NCI-H345 (cell line): ENCODE results near the gene TGM1.
"Not testable (repeated sequence)": the region's sequence is repeated elsewhere in the genome, so short reads cannot be mapped to it uniquely, and the experiment has no call there.

Experiments used
- DNase-seq: peaks from one replicate; lab custom pipeline; 2025; lab: John Stamatoyannopoulos, UW

TGM1 gene

DNA sequence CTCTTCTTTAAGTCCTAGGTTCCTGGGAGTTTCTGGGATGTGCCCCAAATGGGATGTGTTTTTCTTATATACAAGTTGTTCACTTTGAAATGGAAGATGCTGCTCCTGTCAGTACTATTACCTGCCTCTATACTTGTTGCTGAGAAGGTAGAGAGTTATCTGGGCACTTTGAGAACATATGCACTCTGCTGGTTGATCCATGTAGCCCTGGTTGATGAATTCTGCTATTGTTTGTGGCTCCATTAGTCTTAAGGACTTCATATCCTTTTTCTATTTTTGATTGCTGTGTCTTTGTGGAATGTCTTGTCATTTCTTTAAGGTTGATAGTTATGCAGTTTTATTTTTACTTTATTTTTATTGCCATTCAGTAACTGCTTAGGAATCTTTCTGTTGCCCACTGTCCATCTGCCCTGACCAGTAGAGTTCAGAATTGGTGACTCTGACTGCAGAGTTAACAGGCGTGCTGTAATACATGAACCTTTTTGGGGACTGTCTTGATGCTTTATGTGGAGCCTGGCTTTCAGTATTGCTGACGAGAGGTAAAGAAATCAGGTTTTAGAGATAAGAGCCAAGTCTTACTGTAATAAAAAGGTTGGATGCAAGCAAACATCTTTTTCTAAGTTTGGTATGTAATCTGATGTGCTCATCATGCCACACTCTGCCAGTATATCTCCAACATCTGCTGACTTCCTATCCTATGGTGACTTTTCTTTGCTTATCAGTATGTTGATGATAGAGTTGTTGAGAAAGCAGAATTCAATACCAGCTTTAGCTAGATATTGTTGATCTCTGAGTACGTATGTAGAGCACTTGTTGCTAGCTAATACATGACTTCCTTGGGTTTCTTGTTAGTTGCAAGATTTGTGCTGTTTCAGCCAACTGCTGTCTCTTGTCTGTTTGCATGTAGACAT is 28.6 kb downstream of the TGM1 start:
- DNase-seq, result no peak

DNA sequence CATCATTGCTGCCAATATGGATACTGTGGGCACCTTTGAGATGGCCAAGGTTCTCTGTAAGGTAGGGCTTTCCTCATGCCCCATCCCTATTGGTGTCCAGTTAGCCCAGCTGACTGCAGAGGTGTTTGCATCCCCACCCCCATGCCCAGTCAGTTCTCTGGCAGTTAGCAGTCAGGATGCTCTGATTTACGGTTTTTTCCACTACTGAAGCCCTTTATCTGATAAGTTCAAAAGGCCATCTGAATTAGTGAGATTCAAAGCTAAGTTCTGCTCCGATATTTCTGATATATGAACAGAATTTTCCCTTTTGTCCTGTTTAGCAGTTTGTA is 29.5 kb downstream of the TGM1 start:
- no peak for DNase-seq

DNA sequence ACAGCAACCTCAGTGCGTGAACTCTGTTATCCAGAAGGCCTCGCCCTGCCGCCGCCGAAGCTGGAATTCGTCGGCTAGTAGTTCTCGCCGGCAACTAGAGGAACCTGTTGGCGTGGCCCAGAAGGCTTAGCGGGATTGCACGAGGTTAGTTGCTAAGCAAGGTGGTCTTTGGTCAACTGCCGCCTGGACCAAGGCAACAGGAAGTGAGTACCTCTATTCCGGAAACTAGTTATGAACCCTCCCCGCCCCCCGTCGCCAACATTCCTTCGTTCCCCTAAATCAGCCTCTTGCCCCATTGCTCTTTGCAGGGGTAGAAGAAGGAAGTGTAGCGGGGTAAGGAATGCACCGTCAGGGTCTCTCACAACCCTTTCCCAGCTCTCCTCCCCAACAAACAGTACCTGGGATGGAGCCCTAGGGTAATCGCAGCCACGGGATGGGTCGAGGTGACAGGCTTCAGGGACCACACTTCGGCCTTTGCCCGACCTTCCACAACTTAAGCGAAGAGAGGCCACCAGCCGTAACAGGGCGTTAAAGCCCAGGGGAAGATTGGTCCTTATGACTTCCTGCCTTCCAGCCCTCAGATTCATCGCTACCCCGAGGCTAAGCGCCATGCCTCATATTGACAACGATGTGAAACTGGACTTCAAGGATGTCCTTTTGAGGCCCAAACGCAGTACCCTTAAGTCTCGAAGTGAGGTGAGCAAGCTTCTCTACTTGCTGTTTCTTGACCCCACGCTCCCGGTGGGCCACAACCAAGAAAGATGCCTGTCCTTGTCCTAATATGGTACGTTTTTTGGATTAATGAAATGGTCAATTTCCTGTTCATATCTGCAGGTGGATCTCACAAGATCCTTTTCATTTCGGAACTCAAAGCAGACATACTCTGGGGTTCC is 30.1 kb downstream of the TGM1 start, which contains the start of gene GMPR2:
GMPR2 (plus strand) TSS at position 285 of the 893 bp plus-strand sequence; CDS start at position 610, 325 bp downstream.
- peak; percentile 31 for DNase-seq

DNA sequence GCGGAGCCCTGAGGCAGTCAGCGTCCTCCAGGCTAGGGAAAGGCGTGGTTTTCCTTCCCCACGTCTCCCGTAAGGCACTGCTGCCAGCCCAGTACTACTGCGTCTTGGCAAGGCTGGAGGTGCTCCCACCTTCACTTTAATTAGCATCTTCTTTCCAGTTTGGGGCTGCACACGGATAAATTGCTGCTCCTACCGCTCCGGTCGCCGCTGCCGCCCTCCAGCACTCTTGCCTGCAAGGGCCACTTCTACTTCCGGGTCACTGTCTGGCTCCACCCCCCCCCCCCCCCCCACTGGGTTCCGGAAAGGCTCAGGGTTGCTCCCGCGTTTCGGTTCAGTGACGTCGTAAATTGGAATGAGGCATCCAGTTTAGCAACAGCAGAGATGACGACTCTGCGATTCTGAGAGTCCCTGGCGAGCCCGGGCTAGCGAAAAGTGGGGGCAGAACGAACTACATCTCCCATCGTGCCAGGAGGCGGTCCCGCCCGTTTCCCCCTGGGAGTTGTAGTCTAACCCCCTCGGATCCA is 30.8 kb downstream of the TGM1 start, which contains the start of gene NEDD8:
NEDD8 (minus strand) TSS at position 247 of the 524 bp plus-strand sequence; CDS start at position 147, 100 bp downstream.
- peak; percentile 85 for DNase-seq

DNA sequence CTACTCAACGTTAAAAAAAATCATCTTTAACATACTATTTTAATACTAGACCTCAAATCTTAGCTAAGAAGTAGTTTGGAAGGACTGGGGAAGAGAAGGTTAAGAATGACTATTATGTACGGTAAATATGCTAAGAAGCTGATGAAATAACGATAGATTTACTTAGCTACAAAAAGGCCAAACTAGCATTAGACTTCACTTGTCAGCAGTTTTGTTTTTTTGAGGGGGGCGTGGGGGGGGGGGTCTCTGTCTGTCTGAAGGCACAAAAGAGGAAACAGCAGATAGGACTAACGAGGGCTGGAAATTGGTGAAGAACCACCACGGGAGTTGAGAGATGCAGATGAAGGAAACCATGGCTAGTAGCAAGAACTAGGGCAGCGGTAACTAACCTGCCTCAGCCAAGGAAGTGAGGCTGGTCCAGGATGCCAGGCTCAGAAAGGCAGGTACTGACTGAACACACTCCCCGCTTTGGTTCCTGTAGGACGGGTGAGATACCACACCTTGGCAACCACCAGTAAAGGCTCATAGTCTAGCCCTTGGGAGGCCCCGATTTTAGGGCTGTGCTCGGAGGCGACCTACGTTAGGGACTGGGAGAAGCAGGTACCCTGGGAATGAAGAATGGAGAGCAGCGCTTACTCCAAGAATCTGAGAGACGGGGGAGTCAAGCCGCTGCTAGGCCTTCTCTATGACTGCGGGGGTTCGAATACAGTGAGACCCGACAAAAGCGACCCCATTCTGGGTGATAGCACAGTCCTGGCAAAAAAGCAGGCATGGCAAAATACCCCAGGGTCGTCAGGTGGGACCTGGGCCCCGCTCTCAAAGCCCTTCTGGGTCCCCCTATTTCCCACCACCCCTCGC is 31.5 kb downstream of the TGM1 start:
- DNase-seq, result peak; percentile 44

DNA sequence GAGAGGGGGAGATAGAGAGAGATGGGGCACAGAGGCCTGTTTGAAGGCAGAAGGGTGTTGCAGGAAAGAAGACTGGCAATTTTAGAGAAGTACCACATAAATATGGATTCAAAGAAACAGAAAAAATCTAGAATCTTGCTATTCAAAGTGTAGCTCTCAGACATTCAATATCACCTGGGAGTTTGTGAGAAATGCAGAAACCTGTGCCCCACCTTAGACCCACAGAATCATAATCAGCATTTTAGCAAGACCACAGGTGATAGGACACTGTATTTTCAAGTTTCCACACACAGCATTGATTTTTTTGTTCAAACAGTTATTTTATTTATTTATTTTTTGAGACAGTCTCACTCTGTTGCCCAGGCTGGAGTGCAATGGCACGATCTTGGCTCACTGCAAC is 34.1 kb downstream of the TGM1 start:
- DNase-seq, result no peak

DNA sequence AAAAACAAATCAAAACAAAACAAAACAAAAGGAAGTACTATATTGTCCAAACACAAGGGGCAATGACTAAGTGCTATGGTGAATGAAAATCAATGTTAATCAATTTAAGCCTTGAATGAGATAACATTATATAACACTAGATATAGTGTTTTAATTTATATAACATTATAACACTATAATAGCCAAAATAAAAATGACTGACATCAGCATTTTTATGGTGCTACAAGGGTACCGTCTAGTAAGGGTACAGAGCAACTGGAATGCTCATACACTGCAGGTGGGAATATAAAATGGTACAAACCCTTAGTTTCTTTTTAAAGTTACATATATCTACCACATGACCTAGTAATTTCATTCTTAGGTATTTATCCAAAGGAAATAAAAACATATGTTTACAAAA is 36.5 kb downstream of the TGM1 start:
- no peak for DNase-seq

DNA sequence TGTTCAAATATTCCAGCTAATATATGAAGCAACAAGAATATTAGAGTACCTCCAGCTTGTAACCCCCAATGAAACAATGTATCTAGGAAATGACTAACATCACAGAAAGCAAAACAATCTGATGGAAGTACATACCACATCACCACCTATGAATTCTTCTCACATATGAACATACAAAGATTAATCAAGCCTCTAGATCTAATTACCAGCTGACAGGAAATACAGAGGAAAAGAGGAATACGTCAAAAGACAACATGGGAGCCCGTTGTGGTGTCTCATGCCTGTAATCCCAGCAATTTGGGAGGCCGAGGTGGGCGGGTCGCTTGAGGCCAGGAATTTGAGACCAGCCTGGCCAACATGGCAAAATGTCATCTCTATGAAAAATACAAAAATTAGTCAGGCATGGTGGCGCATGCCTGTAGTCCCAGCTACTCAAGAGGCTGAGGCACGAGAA is 38.3 kb downstream of the TGM1 start:
- no peak for DNase-seq

DNA sequence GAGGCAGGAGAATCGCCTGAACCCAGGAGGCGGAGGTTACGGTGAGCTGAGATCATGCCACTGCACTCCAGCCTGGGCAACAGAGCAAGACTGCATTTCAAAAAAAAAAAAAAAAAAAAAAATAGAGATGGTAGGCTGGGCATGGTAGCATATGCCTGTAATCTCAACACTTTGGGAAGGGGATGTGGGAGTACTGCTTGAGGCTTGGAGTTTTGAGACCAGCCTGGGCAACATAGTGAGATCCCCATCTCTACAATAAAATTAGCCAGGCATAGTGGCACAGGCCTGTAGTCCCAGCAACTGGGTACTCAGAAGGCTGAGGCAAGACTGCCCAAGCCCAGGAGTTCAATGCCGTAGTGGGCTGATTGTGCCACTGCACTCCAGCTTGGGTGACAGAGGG is 40.0 kb downstream of the TGM1 start:
- not testable (repeated sequence) for DNase-seq

DNA sequence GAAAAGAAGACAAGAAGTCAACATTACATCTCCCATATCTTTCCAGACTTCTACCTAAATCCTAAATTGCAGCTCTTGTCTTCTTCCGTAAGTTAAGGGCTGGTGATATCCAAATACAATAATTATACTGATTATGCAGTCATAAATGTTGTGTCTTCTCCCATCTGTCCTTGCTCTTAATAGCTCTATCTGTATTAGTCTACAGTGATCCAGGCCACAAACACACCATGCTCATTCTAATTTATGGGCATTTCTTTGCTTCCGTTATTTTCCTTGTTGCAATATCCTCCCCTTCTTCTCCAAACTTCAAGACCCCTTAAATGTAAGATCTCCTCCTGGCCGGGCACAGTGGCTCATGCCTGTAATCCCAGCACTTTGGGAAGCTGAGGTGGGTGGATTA is 43.5 kb downstream of the TGM1 start:
- no peak for DNase-seq

DNA sequence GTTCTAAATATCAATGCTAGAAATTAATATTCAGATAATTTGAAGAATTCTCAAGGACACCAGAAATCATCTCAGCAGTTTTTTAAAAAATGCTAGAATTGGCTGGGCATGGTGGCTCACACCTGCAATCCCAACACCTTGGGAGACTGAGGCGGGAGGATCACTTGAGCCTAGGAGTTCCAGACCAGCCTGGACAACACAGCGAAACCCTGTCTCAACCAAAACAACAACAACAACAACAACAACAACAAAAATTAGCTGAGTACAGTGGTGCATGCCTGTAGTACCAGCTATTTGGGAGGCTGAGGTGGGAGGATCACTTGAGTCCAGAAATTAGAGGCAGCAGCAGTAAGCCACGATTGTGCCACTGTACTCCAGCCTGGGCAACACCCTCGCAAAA is 43.9 kb downstream of the TGM1 start:
- DNase-seq, result no peak

DNA sequence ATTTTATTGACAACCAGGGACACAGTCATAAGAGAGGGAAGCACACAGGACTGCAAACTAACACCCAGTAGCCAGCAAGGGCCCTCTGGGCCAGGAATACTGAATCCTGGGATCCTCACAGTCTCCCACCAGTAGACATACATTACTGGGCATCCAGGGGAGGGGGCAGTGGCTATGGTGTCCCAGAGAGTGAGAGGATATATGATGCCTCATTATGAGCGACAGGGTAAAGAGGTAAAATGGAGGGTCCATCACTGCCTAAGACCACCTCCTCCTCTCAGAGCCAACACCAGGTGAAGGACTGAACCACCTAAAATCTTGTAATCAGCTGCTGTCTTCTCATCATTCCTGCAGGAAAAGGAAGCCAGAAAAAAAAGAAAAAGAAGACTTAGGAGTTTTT is 46.1 kb downstream of the TGM1 start:
- not testable (repeated sequence) for DNase-seq

DNA sequence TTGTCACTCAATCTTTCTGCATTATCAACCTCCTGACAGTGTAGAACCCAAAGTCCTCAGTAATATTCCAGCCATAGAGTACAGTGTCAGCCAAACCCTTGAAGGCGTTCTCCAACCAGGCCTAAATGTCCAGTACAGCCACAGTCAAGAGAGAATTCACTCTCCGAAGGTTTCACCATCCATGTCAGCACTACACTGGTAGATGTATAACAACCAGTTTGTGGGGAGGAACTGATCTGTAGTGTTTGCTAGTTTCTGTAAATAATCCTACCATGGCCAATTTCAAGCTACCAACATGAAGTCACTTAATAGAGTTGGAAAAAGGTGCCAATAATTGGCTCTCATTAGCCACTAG is 46.7 kb downstream of the TGM1 start:
- no peak for DNase-seq

DNA sequence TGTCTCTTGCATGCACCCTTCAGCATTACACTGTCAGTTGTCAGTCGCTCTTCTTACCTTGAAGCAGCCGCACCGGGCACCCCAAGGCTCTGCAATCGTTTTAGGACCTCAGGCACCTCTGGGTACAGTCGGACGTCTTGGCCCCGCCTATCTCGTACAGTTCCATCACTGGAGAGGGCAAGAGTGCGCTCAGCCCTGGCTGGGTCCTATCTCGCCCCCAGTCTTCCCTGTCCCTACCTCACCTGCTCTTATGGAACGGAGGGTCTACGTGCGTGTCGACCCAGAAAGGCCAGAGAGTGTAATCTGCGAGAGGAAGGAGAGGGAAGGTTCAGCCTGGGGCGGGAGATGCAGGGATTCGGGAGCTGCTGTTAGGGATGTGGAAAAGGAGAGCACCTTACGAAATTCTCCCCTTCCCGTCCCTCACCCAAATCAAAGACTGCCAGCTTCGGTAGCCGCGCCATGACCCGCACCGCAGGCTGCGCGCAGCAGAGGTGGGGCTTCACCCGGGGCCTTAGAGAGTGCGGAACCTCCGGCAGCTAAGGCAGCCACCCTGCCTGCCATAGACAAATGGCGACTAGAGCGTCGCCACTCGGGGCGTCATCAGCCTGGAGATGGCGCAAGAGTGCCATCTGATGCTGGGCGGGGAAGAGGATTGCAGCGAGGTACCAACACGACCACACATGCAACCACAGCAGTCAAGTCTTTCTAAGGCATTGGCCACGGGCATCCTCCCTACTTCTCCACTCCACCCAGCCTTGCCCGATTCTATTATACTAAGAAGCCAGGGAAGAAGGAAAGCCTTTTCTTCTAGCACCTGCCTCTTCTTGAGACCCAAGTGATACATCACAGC is 47.3 kb downstream of the TGM1 start, which contains the start of gene MDP1:
MDP1 (minus strand) TSS at position 572 of the 850 bp plus-strand sequence; CDS start at position 461, 111 bp downstream.
- DNase-seq, result peak; percentile 90

DNA sequence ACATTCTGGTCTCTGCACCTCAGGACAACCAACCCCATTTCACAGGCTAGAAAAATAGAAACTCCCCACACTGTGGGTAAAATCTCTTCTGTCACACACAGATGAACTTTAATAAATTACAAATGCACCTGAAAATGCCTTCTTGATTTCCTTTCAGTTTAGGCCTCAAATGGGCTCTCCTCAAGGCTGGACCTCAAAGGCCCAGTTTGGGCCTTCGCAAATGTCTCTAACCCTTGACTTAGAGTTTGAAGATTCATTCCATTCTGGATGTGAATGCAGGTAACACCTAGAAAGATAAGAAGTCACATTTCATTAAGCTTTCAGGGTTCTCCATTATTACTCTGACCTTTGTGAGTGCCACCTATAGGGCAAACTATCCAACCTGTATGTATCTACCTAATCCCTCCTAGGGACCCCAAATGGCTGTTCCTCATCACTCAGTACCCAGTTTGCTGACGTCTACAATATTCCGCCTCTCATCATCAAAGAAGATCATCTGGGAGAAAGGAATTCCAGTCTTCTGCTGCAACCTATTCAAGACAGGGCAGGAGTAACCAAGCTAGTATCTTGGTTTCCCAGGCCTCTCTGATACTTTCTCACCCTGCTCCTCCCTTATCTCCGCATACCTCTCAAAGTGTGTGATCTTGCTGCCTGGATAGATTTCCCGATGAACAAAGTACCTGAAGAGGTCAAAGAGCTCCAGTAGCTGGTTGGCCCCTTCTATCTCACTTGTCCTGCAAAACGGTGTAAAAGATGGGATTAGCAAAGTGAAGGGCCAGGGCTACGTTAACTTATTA is 48.9 kb downstream of the TGM1 start:
- no peak for DNase-seq

DNA sequence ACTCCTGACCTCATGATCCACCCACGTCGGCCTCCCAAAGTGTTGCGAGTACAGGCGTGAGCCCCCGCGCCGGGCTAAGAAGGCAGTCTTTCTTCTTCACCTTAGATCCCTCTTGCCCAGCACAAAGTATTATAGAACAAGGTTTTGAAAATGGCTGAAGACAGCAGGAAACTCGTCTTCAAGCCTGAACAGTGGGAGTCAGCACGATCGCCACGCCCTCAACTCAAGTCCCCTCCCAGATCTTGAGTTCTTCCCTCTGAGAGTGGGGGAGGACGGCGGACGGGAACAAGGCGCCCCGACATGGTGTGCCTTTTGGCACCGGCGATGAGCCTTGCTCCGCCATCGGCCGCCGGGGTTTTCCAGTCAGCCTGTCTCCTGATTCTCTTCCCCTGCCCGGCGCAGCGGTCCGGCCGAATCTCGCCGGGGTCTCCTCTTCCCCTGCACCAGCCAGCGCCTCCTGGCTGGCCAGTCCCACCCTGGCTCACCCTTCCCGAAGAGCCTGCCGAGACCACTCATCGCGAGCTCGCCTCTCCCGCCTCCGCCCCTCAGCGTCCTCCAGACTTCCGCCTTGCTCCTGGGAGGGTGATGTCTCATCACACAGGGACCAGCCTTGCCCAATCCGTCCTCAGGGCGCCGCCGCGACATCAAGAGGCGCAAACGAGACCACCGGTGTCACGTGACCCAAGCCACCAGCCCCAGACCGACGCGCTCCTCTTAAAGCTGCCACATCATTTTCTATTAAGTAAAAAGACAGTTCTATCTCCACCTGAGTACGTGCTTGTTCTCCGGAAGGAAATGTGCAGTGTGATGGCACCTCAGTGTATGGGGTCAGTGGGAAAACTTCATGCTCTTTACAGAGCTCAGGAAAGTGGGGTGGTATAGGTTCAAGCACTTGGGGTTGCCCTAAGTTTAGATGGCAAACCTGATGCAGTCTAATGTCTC is 49.8 kb downstream of the TGM1 start, which contains the start of gene CHMP4A:
CHMP4A (minus strand) TSS at position 565 of the 942 bp plus-strand sequence; CDS start at position 516, 49 bp downstream.
- peak; percentile 96 for DNase-seq

DNA sequence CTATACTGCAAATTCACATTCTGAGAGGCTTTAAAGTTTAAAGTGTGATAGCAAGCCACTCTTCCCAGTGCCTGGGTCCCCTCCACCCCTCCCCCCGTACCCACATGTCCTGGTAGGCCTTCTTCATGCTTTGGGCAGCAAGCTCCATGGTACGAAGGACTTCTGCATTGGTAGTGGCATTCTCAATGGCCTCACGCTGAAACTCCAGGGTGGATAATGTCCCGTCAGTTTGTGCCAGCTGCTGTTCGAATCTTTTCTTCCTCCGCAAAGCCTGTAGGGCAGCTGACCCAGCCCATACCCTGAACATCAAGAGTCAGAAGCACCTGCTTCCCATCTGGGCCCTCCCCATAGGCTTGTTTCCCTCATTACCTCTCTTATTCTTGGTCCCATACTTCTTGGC is 51.7 kb downstream of the TGM1 start:
- DNase-seq, result no peak

DNA sequence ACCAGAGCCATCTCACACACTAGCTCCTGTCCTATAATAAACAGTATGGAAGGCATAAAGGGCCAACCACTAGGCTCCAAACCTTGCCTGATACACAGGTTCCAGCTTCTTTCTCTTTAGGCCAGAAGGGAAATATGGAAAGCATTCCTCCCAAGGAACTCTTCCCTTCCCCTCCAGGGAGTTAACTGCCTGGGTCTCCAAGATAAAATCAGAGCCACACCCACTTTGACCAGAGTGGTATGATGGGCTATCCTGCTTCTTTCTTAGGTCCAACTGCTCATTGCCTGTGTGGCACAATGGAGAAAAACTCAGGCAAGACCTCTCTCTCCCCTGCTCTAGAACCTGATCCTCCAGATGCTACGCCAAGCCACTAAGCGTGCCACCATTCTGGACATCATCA is 55.4 kb downstream of the TGM1 start:
- DNase-seq, result no peak
